Small intestine (tissue), 7 donors: ENCODE measurements around the gene LPP. TPM values are rescaled to one million over a fixed set of nuclear protein-coding genes. Genes with fewer than 3 reads are reported as not detected.
"Not testable (repeated sequence)": the region's sequence is repeated elsewhere in the genome, so short reads cannot be mapped to it uniquely, and the experiment has no call there.

ENCODE experiments used
- DNase-seq, 2 donors: peaks; one replicate each; pipeline versions ENCODE4 v3.0.0 to v3.0.0-alpha.2; 2013
- FAIRE-seq: peaks from 2 replicates; lab custom pipeline; 2012; peaks lifted over from hg19 to GRCh38; lab: Jason Lieb, UNC
- H3K27ac ChIP-seq, 3 donors: one replicate each; pipeline ENCODE4 v1.5.1; 2013; ENCODE audit warnings: low read length in 2 of 3, mild to moderate bottlenecking in 2 of 3, control low read depth in 1 of 3, inconsistent platforms in 1 of 3, low read depth in 1 of 3, moderate library complexity in 1 of 3
- H3K27me3 ChIP-seq, 3 donors: one replicate each; pipeline ENCODE4 v1.6.1; 2013; ENCODE audit warnings: low read length in 3 of 3, inconsistent platforms in 1 of 3; ENCODE audit not compliant: control insufficient read depth in 3 of 3, insufficient read depth in 3 of 3
- H3K36me3 ChIP-seq, 3 donors: one replicate each; pipeline ENCODE4 v1.6.1; 2013; ENCODE audit warnings: low read length in 3 of 3, inconsistent platforms in 1 of 3, low read depth in 1 of 3, mild to moderate bottlenecking in 1 of 3, moderate library complexity in 1 of 3; ENCODE audit not compliant: control insufficient read depth in 3 of 3, insufficient read depth in 2 of 3
- H3K4me1 ChIP-seq, 3 donors: one replicate each; pipeline ENCODE4 v1.6.1; 2013; ENCODE audit warnings: low read length in 2 of 3, inconsistent platforms in 1 of 3, low read depth in 1 of 3, mild to moderate bottlenecking in 1 of 3, moderate library complexity in 1 of 3; ENCODE audit not compliant: control insufficient read depth in 3 of 3, insufficient read depth in 2 of 3
- H3K4me3 ChIP-seq, 3 donors: one replicate each; pipeline ENCODE4 v1.5.1; 2013; ENCODE audit warnings: low read length in 3 of 3, control low read depth in 1 of 3, inconsistent platforms in 1 of 3, low read depth in 1 of 3, mild to moderate bottlenecking in 1 of 3, moderate library complexity in 1 of 3
- H3K9me3 ChIP-seq, 2 donors: one replicate each; pipeline ENCODE4 v1.6.1; 2013; ENCODE audit warnings: low read depth in 1 of 2, low read length in 1 of 2; ENCODE audit not compliant: control insufficient read depth in 2 of 2, insufficient read depth in 1 of 2
- WGBS, 3 donors: extraction: QIAGEN DNeasy Blood & Tissue Kit; methylation state at CpG; one replicate each; pipeline ENCODE4 v1.1.7; 2013; 5-methylcytosine and 5-hydroxymethylcytosine counted together
- polyA plus RNA-seq, 4 donors: library from polyadenylated mRNA; stranded (reverse) in 3 of 4; unstranded in 1 of 4; fragments of 200-250 nt in 3 of 4; fragments of 120-200 nt in 1 of 4; gene quantifications; one replicate each; pipeline versions ENCODE4 v1.2.1 to v1.2.3, GENCODE V29; 2013
- donor health status: healthy with polysubstance abuse.
- donor health status: control.
- donor health status: control.
- donor health status: Bipolar disorder and iron deficiency.
- donor health status: healthy.

The LPP gene
- polyA plus RNA-seq, 4 donors = 5.4 to 35.8 (median 12.4) TPM

GRCh38 chr3:188411750-188412149 lies 257.8 kb downstream of the LPP start:
- 85 to 87% (median 87%) methylated on average over 2 of the region's 2 CpGs for WGBS, 3 donors
- DNase-seq (no peak), FAIRE-seq (no peak)
- Histone ChIP-seq H3K9me3 (no peaks in the 10 kb centered on the region), H3K36me3 (peaks cover 2 to 8% (median 3%) of the 10 kb centered on the region in 3 donors), H3K4me1 (no peaks in the 10 kb centered on the region), H3K27ac (no peak overlapping the region), H3K4me3 (no peak overlapping the region), H3K27me3 (no peaks in the 10 kb centered on the region)

GRCh38 chr3:188415196-188415595 lies 261.2 kb downstream of the LPP start:
- WGBS, 3 donors = 55 to 68% (median 68%) methylated on average over 3 of the region's 3 CpGs
- Histone ChIP-seq H3K4me3 (no peak overlapping the region), H3K27me3 (no peaks in the 10 kb centered on the region), H3K27ac (no peak overlapping the region), H3K36me3 (no peaks in the 10 kb centered on the region), H3K4me1 (peaks cover 0 to 4% (median 0%) of the 10 kb centered on the region in 3 donors), H3K9me3 (no peaks in the 10 kb centered on the region)
- FAIRE-seq = no peak
- no peak for DNase-seq

- WGBS, 3 donors = 94 to 100% (median 99%) methylated on average over 1 of the region's 1 CpG
- Histone ChIP-seq H3K36me3 (no peaks in the 10 kb centered on the region), H3K27me3 (no peaks in the 10 kb centered on the region), H3K9me3 (no peaks in the 10 kb centered on the region), H3K27ac (no peak overlapping the region), H3K4me1 (peaks cover 0 to 4% (median 0%) of the 10 kb centered on the region in 3 donors), H3K4me3 (no peak overlapping the region)
- DNase-seq (no peak), FAIRE-seq (no peak)
Observed at GRCh38 chr3:188416041-188416440, 262.1 kb downstream of the LPP start.

- H3K4me1 ChIP-seq = peaks cover 0 to 7% (median 0%) of the 10 kb centered on the region in 3 donors
- FAIRE-seq = no peak
Observed at GRCh38 chr3:188417271-188417696, 263.3 kb downstream of the LPP start.

GRCh38 chr3:188417766-188418165 lies 263.8 kb downstream of the LPP start:
- whole genome bisulfite sequencing, 3 donors = 76 to 96% (median 79%) methylated on average over 3 of the region's 3 CpGs
- no peak for FAIRE-seq
- H3K27me3 ChIP-seq = no peaks in the 10 kb centered on the region
- H3K9me3 ChIP-seq = no peaks in the 10 kb centered on the region
- H3K4me1 ChIP-seq = peaks cover 0 to 7% (median 0%) of the 10 kb centered on the region in 3 donors
- no peak for DNase-seq
- H3K36me3 ChIP-seq = peaks cover 0 to 1% (median 0%) of the 10 kb centered on the region in 3 donors
- no peak overlapping the region for H3K4me3 ChIP-seq
- no peak overlapping the region for H3K27ac ChIP-seq

More at GRCh38 chr3:188417271-188417696, 263.3 kb downstream of the LPP start:
- H3K4me3 ChIP-seq = no peak overlapping the region
- no peak overlapping the region for H3K27ac ChIP-seq
- WGBS, 3 donors = 80 to 93% (median 81%) methylated on average over 3 of the region's 3 CpGs
- peaks cover 0 to 1% (median 0%) of the 10 kb centered on the region in 3 donors for H3K36me3 ChIP-seq
- H3K9me3 ChIP-seq = no peaks in the 10 kb centered on the region
- H3K27me3 ChIP-seq = no peaks in the 10 kb centered on the region
- DNase-seq = no peak

- Histone ChIP-seq H3K4me3 (no peak overlapping the region), H3K36me3 (peaks cover 0 to 1% (median 0%) of the 10 kb centered on the region in 3 donors), H3K4me1 (peaks cover 0 to 7% (median 0%) of the 10 kb centered on the region in 3 donors), H3K27me3 (no peaks in the 10 kb centered on the region), H3K27ac (no peak overlapping the region), H3K9me3 (no peaks in the 10 kb centered on the region)
- FAIRE-seq (no peak), DNase-seq (no peak)
- 62 to 91% (median 84%) methylated on average over 2 of the region's 2 CpGs for WGBS, 3 donors
Observed at GRCh38 chr3:188421151-188421821, 267.3 kb downstream of the LPP start.

- Histone ChIP-seq H3K27ac (no peak overlapping the region), H3K4me3 (no peak overlapping the region), H3K36me3 (peaks cover 0 to 1% (median 0%) of the 10 kb centered on the region in 3 donors), H3K9me3 (no peaks in the 10 kb centered on the region), H3K4me1 (peaks cover 0 to 7% (median 0%) of the 10 kb centered on the region in 3 donors), H3K27me3 (no peaks in the 10 kb centered on the region)
- 76 to 88% (median 82%) methylated on average over 6 of the region's 6 CpGs for WGBS, 3 donors
- FAIRE-seq = no peak
- DNase-seq = no peak
Observed at GRCh38 chr3:188421836-188422540, 268.0 kb downstream of the LPP start.

- 90 to 94% (median 93%) methylated on average over 4 of the region's 4 CpGs for WGBS, 3 donors
- H3K27ac ChIP-seq = not testable (repeated sequence)
Observed at GRCh38 chr3:188427981-188428380, 274.0 kb downstream of the LPP start.

More at GRCh38 chr3:188427981-188428380, 274.0 kb downstream of the LPP start:
- H3K9me3 ChIP-seq, H3K36me3 ChIP-seq, H3K4me3 ChIP-seq, H3K27me3 ChIP-seq, FAIRE-seq, DNase-seq: not testable (repeated sequence)
- H3K4me1 ChIP-seq = peaks cover 3 to 13% (median 3%) of the 10 kb centered on the region in 3 donors
